HepG2 (cell line): Measurements from ENCODE around the gene MGMT. TPM values are rescaled to one million over a fixed set of nuclear protein-coding genes. Genes with fewer than 3 reads are reported as not detected.

Source experiments
- AKNA ChIP-seq: sonication (generic); formaldehyde crosslinking; IDR thresholded peaks from 2 replicates; pipeline ENCODE4 v1.4.0; 2020; ENCODE audit warnings: missing genetic modification reagents, borderline replicate concordance
- CEBPZ ChIP-seq: IDR thresholded peaks from 2 replicates; pipeline ENCODE4 v1.6.1; 2012; ENCODE audit warnings: low read length, improper control_type of control experiment
- GTF3A ChIP-seq: sonication (generic); formaldehyde crosslinking; conservative IDR thresholded peaks from 2 replicates; pipeline ENCODE4 v1.4.0; 2020; ENCODE audit warnings: mild to moderate bottlenecking, missing genetic modification reagents
- HHEX ChIP-seq: IDR thresholded peaks from 2 replicates; pipeline ENCODE4 v1.6.1; 2016; ENCODE audit warnings: control low read depth
- HIVEP1 ChIP-seq: sonication (generic); formaldehyde crosslinking; IDR thresholded peaks from 2 replicates; pipeline ENCODE4 v1.4.0; 2020; ENCODE audit warnings: mild to moderate bottlenecking, missing genetic modification reagents
- RNF2 ChIP-seq: fragments of 450-650 bp; conservative IDR thresholded peaks from 2 replicates; pipeline ENCODE4 v1.6.1; 2016; ENCODE audit warnings: low read depth
- ZBTB21 ChIP-seq: sonication (generic); formaldehyde crosslinking; IDR thresholded peaks from 2 replicates; pipeline ENCODE4 v1.4.0; 2020; ENCODE audit warnings: missing genetic modification reagents
- ZNF562 ChIP-seq: sonication (generic); formaldehyde crosslinking; IDR thresholded peaks from 2 replicates; pipeline ENCODE4 v1.8.0; 2022; ENCODE audit warnings: missing genetic modification reagents, borderline replicate concordance
- ZNF703 ChIP-seq: sonication (generic); formaldehyde crosslinking; IDR thresholded peaks from 2 replicates; pipeline ENCODE4 v1.5.1; 2020; ENCODE audit warnings: missing genetic modification reagents, mild to moderate bottlenecking, moderate library complexity, borderline replicate concordance
- polyA plus RNA-seq, 8 experiments: library from polyadenylated mRNA; depleted of rRNA in 3 of 8; stranded (reverse) in 7 of 8; unstranded in 1 of 8; fragments of >200 nt; fragmentation: Illumina TruSeq in 4 of 8; extraction: Trizol in 4 of 8; gene quantifications; 2 replicates each; pipeline versions ENCODE4 v1.2.1 to v1.2.3, GENCODE V29; 2011 to 2016; ENCODE audit warnings: low read depth in 4 of 8, missing spikeins in 1 of 8, mixed read lengths in 1 of 8; ENCODE audit not compliant: insufficient read depth in 1 of 8
- total RNA-seq, 5 experiments: library from RNA; depleted of rRNA; stranded (reverse); fragments of >200 nt; fragmentation: Illumina TruSeq; extraction: Trizol; gene quantifications; 2 replicates each; pipeline ENCODE4 v1.2.3, GENCODE V29; 2016; ENCODE audit warnings: low read depth in 1 of 5

MGMT gene
- total and polyA plus RNA-seq, 2 of the 13 experiments (the other 11 are each of a cell fraction or from before 2014, with no cell fraction given): 12.0 to 19.5 TPM

- no peak for TF ChIP-seq AKNA (CRISPR knock-in tag)
- no peak for TF ChIP-seq RNF2
- TF ChIP-seq ZNF703 (CRISPR knock-in tag): no peak
- no peak for TF ChIP-seq ZNF562 (CRISPR knock-in tag)
- TF ChIP-seq CEBPZ: no peak
- no peak for TF ChIP-seq HIVEP1
- no peak for TF ChIP-seq GTF3A (CRISPR knock-in tag)
- no peak for TF ChIP-seq ZBTB21 (CRISPR knock-in tag)
- TF ChIP-seq HHEX (CRISPR knock-in tag): no peak
Observed at GRCh38 chr10:129807211-129807610, 340.2 kb downstream of the MGMT start (continued).
